Measurements from ENCODE around the gene HSD11B1L.

HSD11B1L gene

DNA sequence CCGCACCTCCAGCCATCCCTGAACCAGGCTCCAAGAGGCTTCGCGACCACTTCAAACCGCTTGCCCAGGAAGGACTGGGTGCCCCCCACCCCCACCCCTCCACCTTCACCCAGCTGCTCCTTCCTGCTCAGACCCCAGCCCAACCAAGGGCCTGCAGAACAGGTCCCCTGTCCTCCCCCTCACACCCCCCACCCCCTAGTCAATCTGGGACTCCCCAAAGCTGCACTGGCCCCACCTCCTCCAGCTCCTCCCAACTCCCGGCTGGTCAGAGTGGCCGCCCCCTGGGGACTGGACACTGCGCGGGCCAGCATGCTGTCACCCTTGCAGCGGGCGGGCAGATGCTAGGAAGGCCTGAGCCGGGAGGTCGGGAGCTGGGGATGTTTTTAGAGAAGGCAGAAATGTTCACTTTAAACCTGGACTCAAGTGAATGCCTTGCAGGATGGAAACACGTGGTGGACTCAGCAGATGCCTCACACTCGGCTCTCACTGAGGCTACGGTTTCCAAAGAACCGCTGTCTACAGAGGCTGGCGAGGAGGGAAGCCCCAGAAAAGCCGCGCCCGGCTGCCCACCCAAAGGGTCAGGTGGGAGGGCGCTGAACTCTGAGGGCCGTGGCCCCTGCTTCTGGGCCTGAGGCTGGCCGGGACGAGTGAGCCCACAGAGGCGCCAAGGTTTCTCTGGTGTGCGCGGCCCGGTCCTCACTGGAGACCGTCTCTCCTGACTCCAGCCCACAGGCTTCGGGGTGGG lies 17.2 kb downstream of the HSD11B1L start:
- CTCF ChIA-PET, result interaction anchor here (0.6 to 2.4 kb wide), 3 partner anchors 8 to 322 kb away, joined by 3 to 8 read pairs (median 5); no protein-coding TSS in a partner anchor
- peak overlapping the region; percentile 49; the same call in 1 of the 2 replicates for H3K27ac ChIP-seq (ENCODE audit: extremely low read depth, low read depth, low read length)
- no peak overlapping the region for H3K4me3 ChIP-seq (ENCODE audit: low read depth, low read length)
- TF ChIP-seq, protein P1, sequence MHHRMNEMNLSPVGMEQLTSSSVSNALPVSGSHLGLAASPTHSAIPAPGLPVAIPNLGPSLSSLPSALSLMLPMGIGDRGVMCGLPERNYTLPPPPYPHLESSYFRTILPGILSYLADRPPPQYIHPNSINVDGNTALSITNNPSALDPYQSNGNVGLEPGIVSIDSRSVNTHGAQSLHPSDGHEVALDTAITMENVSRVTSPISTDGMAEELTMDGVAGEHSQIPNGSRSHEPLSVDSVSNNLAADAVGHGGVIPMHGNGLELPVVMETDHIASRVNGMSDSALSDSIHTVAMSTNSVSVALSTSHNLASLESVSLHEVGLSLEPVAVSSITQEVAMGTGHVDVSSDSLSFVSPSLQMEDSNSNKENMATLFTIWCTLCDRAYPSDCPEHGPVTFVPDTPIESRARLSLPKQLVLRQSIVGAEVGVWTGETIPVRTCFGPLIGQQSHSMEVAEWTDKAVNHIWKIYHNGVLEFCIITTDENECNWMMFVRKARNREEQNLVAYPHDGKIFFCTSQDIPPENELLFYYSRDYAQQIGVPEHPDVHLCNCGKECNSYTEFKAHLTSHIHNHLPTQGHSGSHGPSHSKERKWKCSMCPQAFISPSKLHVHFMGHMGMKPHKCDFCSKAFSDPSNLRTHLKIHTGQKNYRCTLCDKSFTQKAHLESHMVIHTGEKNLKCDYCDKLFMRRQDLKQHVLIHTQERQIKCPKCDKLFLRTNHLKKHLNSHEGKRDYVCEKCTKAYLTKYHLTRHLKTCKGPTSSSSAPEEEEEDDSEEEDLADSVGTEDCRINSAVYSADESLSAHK (tag by site-specific recombination; IDR thresholded peaks at IDR 0.05), result no peak
- TF ChIP-seq SP2 (tag by site-specific recombination; IDR thresholded peaks at IDR 0.05) (peak; percentile 8; the same call in 1 of the 2 replicates), HOXD13 (CRISPR knock-in tag; IDR thresholded peaks at IDR 0.05; ENCODE audit: borderline replicate concordance) (no peak)
- TF ChIP-seq, protein P2, sequence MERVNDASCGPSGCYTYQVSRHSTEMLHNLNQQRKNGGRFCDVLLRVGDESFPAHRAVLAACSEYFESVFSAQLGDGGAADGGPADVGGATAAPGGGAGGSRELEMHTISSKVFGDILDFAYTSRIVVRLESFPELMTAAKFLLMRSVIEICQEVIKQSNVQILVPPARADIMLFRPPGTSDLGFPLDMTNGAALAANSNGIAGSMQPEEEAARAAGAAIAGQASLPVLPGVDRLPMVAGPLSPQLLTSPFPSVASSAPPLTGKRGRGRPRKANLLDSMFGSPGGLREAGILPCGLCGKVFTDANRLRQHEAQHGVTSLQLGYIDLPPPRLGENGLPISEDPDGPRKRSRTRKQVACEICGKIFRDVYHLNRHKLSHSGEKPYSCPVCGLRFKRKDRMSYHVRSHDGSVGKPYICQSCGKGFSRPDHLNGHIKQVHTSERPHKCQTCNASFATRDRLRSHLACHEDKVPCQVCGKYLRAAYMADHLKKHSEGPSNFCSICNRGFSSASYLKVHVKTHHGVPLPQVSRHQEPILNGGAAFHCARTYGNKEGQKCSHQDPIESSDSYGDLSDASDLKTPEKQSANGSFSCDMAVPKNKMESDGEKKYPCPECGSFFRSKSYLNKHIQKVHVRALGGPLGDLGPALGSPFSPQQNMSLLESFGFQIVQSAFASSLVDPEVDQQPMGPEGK (tag by site-specific recombination; IDR thresholded peaks at IDR 0.05), result 0 out of 2 replicates have a peak, but pooled peaks have one; percentile 5
- no peaks in the 10 kb centered on the region for H3K9me3 ChIP-seq (ENCODE audit: control insufficient read depth, insufficient read depth, low read depth, low read length)
- peaks cover 15 to 66% of the 10 kb centered on the region in 2 experiments; a peak in 2 of 3 replicates for H3K36me3 ChIP-seq (ENCODE audit: control insufficient read depth in 2 of 2, insufficient read depth in 1 of 2, low read length in 2 of 2)
- H3K4me1 ChIP-seq (ENCODE audit: control insufficient read depth, insufficient read depth, low read length), result no peaks in the 10 kb centered on the region; the same call in 1 of the 2 replicates
- POLR2A ChIA-PET, result interaction anchor here (0.7 to 2.1 kb wide), 6 partner anchors 8 to 106 kb away, joined by 3 to 9 read pairs (median 5); partner anchors contain the start of genes NRTN and RPL36

DNA sequence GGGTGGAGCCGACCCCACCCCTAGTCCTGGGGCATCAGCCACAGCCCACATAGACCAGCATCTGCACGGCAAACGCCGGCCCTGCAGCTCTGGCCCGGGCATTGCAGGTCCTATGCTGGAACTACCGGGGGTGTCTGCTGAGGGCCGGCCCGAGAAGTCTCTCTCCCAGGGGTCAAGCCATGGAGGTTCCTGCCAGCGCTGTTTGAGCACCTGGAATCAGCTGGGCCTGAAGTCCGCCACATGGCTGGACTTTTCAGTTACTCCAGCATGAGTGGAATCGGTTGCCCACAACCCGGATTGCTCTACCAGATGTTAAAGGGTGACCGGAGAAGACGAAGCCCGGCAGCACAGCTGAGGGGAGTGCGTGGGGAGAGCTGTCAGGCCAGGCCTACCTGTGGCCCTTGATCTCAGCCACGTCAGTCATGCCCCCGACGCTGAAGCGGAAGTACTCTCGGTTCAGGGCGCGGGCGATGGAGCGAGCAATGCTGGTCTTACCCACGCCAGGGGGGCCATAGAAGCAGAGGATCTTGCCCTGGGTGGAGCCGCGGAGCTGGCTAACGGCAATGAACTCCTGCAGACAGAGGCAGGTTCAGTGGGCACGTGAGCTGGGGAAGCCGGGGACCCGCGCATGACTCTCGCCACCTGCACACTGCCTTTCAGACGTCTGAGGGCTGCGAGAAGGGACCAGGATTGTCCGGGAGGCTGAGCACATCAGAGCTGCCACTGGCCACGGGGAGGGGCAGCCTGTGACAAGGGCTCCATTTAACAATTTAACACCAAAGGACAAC lies 18.0 kb downstream of the HSD11B1L start:
- no peak overlapping the region for H3K4me3 ChIP-seq (ENCODE audit: low read depth, low read length)
- H3K27ac ChIP-seq (ENCODE audit: extremely low read depth, low read depth, low read length), result peak overlapping the region; percentile 43; the same call in 1 of the 2 replicates
- H3K36me3 ChIP-seq (ENCODE audit: control insufficient read depth in 2 of 2, insufficient read depth in 1 of 2, low read length in 2 of 2), result peaks cover 13 to 66% of the 10 kb centered on the region in 2 experiments; a peak in 2 of 3 replicates
- 0 out of 2 replicates have a peak, but pooled peaks have one; percentile 11 for TF ChIP-seq ZNF391 (tag by site-specific recombination; IDR thresholded peaks at IDR 0.05; ENCODE audit: borderline replicate concordance, low read depth)
- no peak for TF ChIP-seq BCL11B (tag by site-specific recombination; IDR thresholded peaks at IDR 0.05; ENCODE audit: low read depth)
- TF ChIP-seq, protein P3, sequence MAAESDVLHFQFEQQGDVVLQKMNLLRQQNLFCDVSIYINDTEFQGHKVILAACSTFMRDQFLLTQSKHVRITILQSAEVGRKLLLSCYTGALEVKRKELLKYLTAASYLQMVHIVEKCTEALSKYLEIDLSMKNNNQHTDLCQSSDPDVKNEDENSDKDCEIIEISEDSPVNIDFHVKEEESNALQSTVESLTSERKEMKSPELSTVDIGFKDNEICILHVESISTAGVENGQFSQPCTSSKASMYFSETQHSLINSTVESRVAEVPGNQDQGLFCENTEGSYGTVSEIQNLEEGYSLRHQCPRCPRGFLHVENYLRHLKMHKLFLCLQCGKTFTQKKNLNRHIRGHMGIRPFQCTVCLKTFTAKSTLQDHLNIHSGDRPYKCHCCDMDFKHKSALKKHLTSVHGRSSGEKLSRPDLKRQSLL (tag by site-specific recombination; IDR thresholded peaks at IDR 0.05), result no peak
- no peaks in the 10 kb centered on the region for H3K9me3 ChIP-seq (ENCODE audit: control insufficient read depth, insufficient read depth, low read depth, low read length)
- CTCF ChIA-PET, result interaction anchor here (0.5 to 2.4 kb wide), 3 partner anchors 9 to 321 kb away, joined by 3 to 8 read pairs (median 5); no protein-coding TSS in a partner anchor
- POLR2A ChIA-PET, result interaction anchor here (0.5 to 2.1 kb wide), 5 partner anchors 9 to 1026 kb away, joined by 3 to 9 read pairs (median 5); partner anchors contain the start of genes NRTN and RPL36
- H3K4me1 ChIP-seq (ENCODE audit: control insufficient read depth, insufficient read depth, low read length), result no peaks in the 10 kb centered on the region; the same call in 1 of the 2 replicates

DNA sequence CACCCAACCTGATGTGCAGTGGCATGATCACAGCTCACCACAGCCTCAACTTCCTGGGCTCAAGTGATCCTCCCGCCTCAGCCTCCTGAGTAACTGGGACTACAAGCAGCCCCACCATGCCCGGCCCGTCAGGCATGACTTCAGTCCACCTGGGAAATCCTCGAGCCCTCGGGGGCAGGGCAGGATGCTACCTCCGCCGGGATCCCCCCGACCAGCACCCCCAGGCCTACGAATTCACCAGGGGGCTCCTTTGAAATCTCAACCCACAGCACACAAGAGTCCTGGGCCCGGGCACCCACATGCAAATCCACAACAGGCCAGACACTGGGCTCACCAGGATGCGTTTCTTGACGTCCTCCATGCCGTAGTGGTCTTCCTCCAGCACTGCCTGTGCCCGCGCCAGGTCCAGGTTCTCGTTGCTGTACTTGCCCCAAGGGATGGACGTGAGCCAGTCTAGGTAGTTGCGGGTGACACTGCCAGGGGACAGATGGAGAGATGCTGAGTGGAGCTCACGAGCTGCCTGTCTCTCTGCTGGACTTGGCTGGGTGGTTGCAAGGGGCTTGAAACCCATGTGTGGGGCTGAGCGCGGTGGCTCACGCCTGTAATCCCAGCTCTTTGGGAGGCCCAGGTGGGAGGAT lies 19.7 kb downstream of the HSD11B1L start:
- peaks cover 22 to 66% of the 10 kb centered on the region in 2 experiments; a peak in 2 of 3 replicates for H3K36me3 ChIP-seq (ENCODE audit: control insufficient read depth in 2 of 2, insufficient read depth in 1 of 2, low read length in 2 of 2)
- no peak overlapping the region for H3K4me3 ChIP-seq (ENCODE audit: low read depth, low read length)
- H3K9me3 ChIP-seq (ENCODE audit: control insufficient read depth, insufficient read depth, low read depth, low read length), result no peaks in the 10 kb centered on the region
- no peaks in the 10 kb centered on the region; the same call in 1 of the 2 replicates for H3K4me1 ChIP-seq (ENCODE audit: control insufficient read depth, insufficient read depth, low read length)
- POLR2A ChIA-PET, result interaction anchor here (0.8 to 0.9 kb wide), 2 partner anchors 11 to 18 kb away, joined by 3 read pairs; no protein-coding TSS in a partner anchor
- no peak overlapping the region for H3K27ac ChIP-seq (ENCODE audit: extremely low read depth, low read depth, low read length)
- CTCF ChIA-PET, result interaction anchor here (1.0 to 2.4 kb wide), 3 partner anchors 10 to 13 kb away, joined by 3 to 8 read pairs (median 4); no protein-coding TSS in a partner anchor
- TF ChIP-seq ZNF791 (tag by site-specific recombination; IDR thresholded peaks at IDR 0.05), result no peak
- no peak for TF ChIP-seq ZNF624 (tag by site-specific recombination; IDR thresholded peaks at IDR 0.05)
- no peak for TF ChIP-seq PRDM1 (tag by site-specific recombination; IDR thresholded peaks at IDR 0.05)
- no peak for TF ChIP-seq ZNF777 (tag by site-specific recombination; IDR thresholded peaks at IDR 0.05; ENCODE audit: borderline replicate concordance)
- TF ChIP-seq HOXC10 (CRISPR knock-in tag; IDR thresholded peaks at IDR 0.05), result no peak
- TF ChIP-seq ZNF48 (tag by site-specific recombination; IDR thresholded peaks at IDR 0.05), result no peak
- TF ChIP-seq, protein P4, sequence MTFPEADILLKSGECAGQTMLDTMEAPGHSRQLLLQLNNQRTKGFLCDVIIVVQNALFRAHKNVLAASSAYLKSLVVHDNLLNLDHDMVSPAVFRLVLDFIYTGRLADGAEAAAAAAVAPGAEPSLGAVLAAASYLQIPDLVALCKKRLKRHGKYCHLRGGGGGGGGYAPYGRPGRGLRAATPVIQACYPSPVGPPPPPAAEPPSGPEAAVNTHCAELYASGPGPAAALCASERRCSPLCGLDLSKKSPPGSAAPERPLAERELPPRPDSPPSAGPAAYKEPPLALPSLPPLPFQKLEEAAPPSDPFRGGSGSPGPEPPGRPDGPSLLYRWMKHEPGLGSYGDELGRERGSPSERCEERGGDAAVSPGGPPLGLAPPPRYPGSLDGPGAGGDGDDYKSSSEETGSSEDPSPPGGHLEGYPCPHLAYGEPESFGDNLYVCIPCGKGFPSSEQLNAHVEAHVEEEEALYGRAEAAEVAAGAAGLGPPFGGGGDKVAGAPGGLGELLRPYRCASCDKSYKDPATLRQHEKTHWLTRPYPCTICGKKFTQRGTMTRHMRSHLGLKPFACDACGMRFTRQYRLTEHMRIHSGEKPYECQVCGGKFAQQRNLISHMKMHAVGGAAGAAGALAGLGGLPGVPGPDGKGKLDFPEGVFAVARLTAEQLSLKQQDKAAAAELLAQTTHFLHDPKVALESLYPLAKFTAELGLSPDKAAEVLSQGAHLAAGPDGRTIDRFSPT (tag by site-specific recombination; IDR thresholded peaks at IDR 0.05), result no peak
- TF ChIP-seq, protein P5, sequence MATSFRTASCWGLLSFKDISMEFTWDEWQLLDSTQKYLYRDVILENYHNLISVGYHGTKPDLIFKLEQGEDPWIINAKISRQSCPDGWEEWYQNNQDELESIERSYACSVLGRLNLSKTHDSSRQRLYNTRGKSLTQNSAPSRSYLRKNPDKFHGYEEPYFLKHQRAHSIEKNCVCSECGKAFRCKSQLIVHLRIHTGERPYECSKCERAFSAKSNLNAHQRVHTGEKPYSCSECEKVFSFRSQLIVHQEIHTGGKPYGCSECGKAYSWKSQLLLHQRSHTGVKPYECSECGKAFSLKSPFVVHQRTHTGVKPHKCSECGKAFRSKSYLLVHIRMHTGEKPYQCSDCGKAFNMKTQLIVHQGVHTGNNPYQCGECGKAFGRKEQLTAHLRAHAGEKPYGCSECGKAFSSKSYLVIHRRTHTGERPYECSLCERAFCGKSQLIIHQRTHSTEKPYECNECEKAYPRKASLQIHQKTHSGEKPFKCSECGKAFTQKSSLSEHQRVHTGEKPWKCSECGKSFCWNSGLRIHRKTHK (tag by site-specific recombination; IDR thresholded peaks at IDR 0.05), result no peak
- TF ChIP-seq ZNF610 (tag by site-specific recombination; IDR thresholded peaks at IDR 0.05; ENCODE audit: borderline replicate concordance), result no peak
